Measurements from ENCODE around the gene POLRMT. TPM values are rescaled to one million over a fixed set of nuclear protein-coding genes. Genes with fewer than 3 reads are reported as not detected.

POLRMT gene
- total and polyA plus RNA-seq, 2 experiments from 2014 or later = 98.0 to 148 TPM

DNA sequence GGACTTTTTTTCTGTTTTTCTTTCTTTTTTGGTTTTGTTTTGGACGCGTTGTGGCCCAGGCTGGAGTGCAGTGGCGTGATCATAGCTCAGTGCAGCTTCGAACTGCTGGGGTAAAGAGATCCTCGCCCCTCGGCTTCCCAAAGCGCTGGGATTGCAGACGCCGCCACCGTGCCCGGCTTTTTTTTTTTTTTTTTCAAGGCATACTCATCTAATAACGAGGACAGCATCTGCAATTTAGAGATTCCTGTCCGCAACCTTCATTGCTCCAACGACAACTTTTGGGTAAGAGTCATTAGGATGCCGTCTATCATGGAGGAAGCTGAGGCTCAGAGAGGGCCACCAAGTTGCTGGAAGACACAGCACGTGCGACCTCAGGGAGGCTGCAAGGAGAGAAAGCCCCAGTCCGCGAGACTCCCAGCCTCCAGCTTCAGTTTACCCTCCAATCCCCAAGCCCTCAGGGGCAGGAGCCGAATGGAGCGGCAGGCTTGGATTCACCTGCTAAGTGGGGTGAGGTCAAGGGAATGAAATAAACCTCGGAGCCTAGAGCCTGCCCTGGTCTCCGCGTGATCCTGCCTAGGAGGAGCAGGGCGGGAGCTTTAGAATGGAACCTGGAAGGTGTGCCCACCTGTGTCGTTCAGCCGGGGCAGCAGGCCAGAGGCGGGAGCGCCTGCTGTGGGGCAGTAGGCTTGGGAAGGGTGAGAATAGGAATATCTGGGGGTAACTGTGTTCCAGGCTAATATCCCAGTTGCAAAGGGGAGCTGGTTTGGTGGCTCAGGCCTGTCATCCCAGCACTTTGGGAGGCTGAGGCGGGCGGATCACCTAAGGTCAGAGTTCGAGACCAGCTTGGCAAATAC is 676 bp upstream of the POLRMT start:
- H3K4me1 ChIP-seq (ENCODE audit: insufficient read depth) = peaks cover 3% of the 10 kb centered on the region; the same call in 1 of the 2 replicates
- TF ChIP-seq STAT1 (IDR thresholded peaks at IDR 0.05; ENCODE audit: unreplicated experiment) = no peak
- TF ChIP-seq, protein P1, sequence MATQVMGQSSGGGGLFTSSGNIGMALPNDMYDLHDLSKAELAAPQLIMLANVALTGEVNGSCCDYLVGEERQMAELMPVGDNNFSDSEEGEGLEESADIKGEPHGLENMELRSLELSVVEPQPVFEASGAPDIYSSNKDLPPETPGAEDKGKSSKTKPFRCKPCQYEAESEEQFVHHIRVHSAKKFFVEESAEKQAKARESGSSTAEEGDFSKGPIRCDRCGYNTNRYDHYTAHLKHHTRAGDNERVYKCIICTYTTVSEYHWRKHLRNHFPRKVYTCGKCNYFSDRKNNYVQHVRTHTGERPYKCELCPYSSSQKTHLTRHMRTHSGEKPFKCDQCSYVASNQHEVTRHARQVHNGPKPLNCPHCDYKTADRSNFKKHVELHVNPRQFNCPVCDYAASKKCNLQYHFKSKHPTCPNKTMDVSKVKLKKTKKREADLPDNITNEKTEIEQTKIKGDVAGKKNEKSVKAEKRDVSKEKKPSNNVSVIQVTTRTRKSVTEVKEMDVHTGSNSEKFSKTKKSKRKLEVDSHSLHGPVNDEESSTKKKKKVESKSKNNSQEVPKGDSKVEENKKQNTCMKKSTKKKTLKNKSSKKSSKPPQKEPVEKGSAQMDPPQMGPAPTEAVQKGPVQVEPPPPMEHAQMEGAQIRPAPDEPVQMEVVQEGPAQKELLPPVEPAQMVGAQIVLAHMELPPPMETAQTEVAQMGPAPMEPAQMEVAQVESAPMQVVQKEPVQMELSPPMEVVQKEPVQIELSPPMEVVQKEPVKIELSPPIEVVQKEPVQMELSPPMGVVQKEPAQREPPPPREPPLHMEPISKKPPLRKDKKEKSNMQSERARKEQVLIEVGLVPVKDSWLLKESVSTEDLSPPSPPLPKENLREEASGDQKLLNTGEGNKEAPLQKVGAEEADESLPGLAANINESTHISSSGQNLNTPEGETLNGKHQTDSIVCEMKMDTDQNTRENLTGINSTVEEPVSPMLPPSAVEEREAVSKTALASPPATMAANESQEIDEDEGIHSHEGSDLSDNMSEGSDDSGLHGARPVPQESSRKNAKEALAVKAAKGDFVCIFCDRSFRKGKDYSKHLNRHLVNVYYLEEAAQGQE (IDR thresholded peaks at IDR 0.05; ENCODE audit: unreplicated experiment) = no peak
- TF ChIP-seq, protein P2, sequence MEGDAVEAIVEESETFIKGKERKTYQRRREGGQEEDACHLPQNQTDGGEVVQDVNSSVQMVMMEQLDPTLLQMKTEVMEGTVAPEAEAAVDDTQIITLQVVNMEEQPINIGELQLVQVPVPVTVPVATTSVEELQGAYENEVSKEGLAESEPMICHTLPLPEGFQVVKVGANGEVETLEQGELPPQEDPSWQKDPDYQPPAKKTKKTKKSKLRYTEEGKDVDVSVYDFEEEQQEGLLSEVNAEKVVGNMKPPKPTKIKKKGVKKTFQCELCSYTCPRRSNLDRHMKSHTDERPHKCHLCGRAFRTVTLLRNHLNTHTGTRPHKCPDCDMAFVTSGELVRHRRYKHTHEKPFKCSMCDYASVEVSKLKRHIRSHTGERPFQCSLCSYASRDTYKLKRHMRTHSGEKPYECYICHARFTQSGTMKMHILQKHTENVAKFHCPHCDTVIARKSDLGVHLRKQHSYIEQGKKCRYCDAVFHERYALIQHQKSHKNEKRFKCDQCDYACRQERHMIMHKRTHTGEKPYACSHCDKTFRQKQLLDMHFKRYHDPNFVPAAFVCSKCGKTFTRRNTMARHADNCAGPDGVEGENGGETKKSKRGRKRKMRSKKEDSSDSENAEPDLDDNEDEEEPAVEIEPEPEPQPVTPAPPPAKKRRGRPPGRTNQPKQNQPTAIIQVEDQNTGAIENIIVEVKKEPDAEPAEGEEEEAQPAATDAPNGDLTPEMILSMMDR (conservative IDR thresholded peaks at IDR 0.05; ENCODE audit: low read depth in 2 of 2) = no peak
- ATAC-seq (no peak), DNase-seq (ENCODE audit: low spot score) (no peak)
- Mint-ChIP-seq H3K4me3 (peak overlapping the region; percentile 99), H3K9me3 (no peaks in the 10 kb centered on the region), H3K4me1 (peaks cover 6% of the 10 kb centered on the region; the same call in 2 of the 3 replicates), H3K36me3 (ENCODE audit: low read depth) (peaks cover 26% of the 10 kb centered on the region), H3K27me3 (ENCODE audit: insufficient read depth, low read depth, poor library complexity) (peaks cover 27% of the 10 kb centered on the region), H3K27ac (peak overlapping the region; percentile 94)
- H4K20me1 ChIP-seq (replicated peaks; ENCODE audit: insufficient read depth) = no peaks in the 10 kb centered on the region; the same call in 1 of the 2 replicates
- H3K4me2 ChIP-seq = peak overlapping the region; percentile 99
- H3K9me2 ChIP-seq (ENCODE audit: insufficient read depth) = no peaks in the 10 kb centered on the region
- no peaks in the 10 kb centered on the region for H3K36me3 ChIP-seq (ENCODE audit: insufficient read depth)
- H2AFZ ChIP-seq = peak overlapping the region; percentile 70; the same call in 1 of the 2 replicates
- H3K27me3 ChIP-seq (ENCODE audit: insufficient read depth) = peaks cover 8% of the 10 kb centered on the region; the same call in 1 of the 2 replicates
- 0 out of 2 replicates have a peak, but pooled peaks cover 3% of the 10 kb centered on the region for H3F3A ChIP-seq (replicated peaks; ENCODE audit: low read depth)
- peak overlapping the region; percentile 86; the same call in 1 of the 2 replicates for H3K27ac ChIP-seq (ENCODE audit: low read depth)
- H3K4me3 ChIP-seq = peak overlapping the region; percentile 98
- peaks cover 27% of the 10 kb centered on the region for H3K79me2 ChIP-seq (replicated peaks; ENCODE audit: insufficient read depth)

DNA sequence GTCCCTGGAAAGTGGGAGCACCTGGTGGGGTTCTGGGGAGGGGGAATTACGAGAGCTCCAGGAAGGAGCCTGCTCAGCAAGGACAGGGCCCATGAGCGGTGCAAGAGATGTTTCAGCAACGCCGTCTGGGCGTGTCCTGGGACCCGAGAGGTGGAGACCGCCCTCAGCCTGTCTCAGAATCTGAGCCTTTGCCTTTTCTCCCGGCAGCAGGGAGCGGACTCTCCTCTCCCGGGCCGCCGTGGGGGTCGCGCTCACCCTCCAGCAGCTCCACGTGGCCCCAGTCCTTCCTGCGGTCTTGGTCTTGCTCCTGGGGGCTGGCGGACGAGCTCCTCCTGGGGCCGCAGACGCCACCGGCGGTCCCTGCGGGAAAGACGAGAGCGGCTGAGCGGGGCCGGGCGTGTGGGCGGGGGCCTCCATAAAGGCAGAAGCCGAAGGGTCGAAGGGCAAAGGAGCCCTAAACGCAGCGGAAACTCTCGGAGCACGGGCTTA is 714 bp downstream of the POLRMT start:
- DNase-seq (ENCODE audit: low spot score) (peak; percentile 72), ATAC-seq (peak; percentile 67)
- Mint-ChIP-seq H3K9me3 (no peaks in the 10 kb centered on the region), H3K27ac (peak overlapping the region; percentile 94), H3K4me1 (peaks cover 8% of the 10 kb centered on the region; the same call in 1 of the 3 replicates), H3K36me3 (ENCODE audit: low read depth) (peaks cover 39% of the 10 kb centered on the region), H3K27me3 (ENCODE audit: insufficient read depth, low read depth, poor library complexity) (peaks cover 22% of the 10 kb centered on the region), H3K4me3 (peak overlapping the region; percentile 99)
- Histone ChIP-seq H3K27me3 (ENCODE audit: insufficient read depth) (no peaks in the 10 kb centered on the region; the same call in 1 of the 2 replicates), H3K36me3 (ENCODE audit: insufficient read depth) (peaks cover 5% of the 10 kb centered on the region; the same call in 1 of the 2 replicates), H3K79me2 (replicated peaks; ENCODE audit: insufficient read depth) (peaks cover 32% of the 10 kb centered on the region), H4K20me1 (replicated peaks; ENCODE audit: insufficient read depth) (no peaks in the 10 kb centered on the region; the same call in 1 of the 2 replicates), H3K4me3 (peak overlapping the region; percentile 98), H3K4me2 (peak overlapping the region; percentile 98), H3K27ac (ENCODE audit: low read depth) (peak overlapping the region; percentile 32; the same call in 1 of the 2 replicates), H3F3A (replicated peaks; ENCODE audit: low read depth) (0 out of 2 replicates have a peak, but pooled peaks cover 5% of the 10 kb centered on the region), H3K4me1 (ENCODE audit: insufficient read depth) (peaks cover 3% of the 10 kb centered on the region; the same call in 1 of the 2 replicates), H2AFZ (peak overlapping the region; percentile 96), H3K9me2 (ENCODE audit: insufficient read depth) (no peaks in the 10 kb centered on the region)
- no peak for TF ChIP-seq EZH2 (IDR thresholded peaks at IDR 0.05; ENCODE audit: low read depth, unreplicated experiment)
- TF ChIP-seq, protein P3, sequence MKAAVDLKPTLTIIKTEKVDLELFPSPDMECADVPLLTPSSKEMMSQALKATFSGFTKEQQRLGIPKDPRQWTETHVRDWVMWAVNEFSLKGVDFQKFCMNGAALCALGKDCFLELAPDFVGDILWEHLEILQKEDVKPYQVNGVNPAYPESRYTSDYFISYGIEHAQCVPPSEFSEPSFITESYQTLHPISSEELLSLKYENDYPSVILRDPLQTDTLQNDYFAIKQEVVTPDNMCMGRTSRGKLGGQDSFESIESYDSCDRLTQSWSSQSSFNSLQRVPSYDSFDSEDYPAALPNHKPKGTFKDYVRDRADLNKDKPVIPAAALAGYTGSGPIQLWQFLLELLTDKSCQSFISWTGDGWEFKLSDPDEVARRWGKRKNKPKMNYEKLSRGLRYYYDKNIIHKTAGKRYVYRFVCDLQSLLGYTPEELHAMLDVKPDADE (IDR thresholded peaks at IDR 0.05) = 0 out of 2 replicates have a peak, but pooled peaks have one; percentile 26
- TF ChIP-seq, protein P2 (conservative IDR thresholded peaks at IDR 0.05; ENCODE audit: low read depth in 2 of 2) = no peak
